H9 (cell line): ENCODE measurements around the gene PGM1. TPM values are rescaled to one million over a fixed set of nuclear protein-coding genes. Genes with fewer than 3 reads are reported as not detected.
A peak's percentile ranks its signal among the peaks of the same experiment; 100 is the strongest.

ENCODE experiments used
- DNase-seq: peaks from one replicate; pipeline ENCODE4 v3.0.0-alpha.2; 2017
- H2AFZ ChIP-seq: one replicate; pipeline ENCODE4 v1.6.1; 2013; ENCODE audit warnings: mild to moderate bottlenecking, low read length, control low read depth, moderate library complexity
- H2AK5ac ChIP-seq: 2 replicates; pipeline ENCODE4 v1.6.1; 2013; ENCODE audit warnings: low read length, control low read depth, mixed read lengths; ENCODE audit not compliant: insufficient read length
- H2BK120ac ChIP-seq: one replicate; pipeline ENCODE4 v1.6.1; 2013; ENCODE audit warnings: low read depth, mild to moderate bottlenecking, low read length, control low read depth, inconsistent platforms; ENCODE audit not compliant: poor library complexity, severe bottlenecking
- H2BK12ac ChIP-seq: 2 replicates; pipeline ENCODE4 v1.6.1; 2013; ENCODE audit warnings: low read length, control low read depth, mixed read lengths, low read depth; ENCODE audit not compliant: insufficient read length
- H2BK15ac ChIP-seq: 2 replicates; pipeline ENCODE4 v1.6.1; 2013; ENCODE audit warnings: low read depth, low read length, control low read depth
- H2BK20ac ChIP-seq: one replicate; pipeline ENCODE4 v1.6.1; 2013; ENCODE audit warnings: low read depth, mild to moderate bottlenecking, low read length, control low read depth, inconsistent platforms; ENCODE audit not compliant: poor library complexity, severe bottlenecking
- H2BK5ac ChIP-seq: 2 replicates; pipeline ENCODE4 v1.6.1; 2013; ENCODE audit warnings: low read length, control low read depth, mixed read lengths; ENCODE audit not compliant: insufficient read length
- H3K14ac ChIP-seq: 2 replicates; pipeline ENCODE4 v1.6.1; 2013; ENCODE audit warnings: low read length, control low read depth; ENCODE audit not compliant: insufficient read depth
- H3K18ac ChIP-seq: 2 replicates; pipeline ENCODE4 v1.6.1; 2013; ENCODE audit warnings: low read depth, mild to moderate bottlenecking, mixed read lengths, low read length, control low read depth; ENCODE audit not compliant: insufficient read length
- H3K23ac ChIP-seq: 2 replicates; pipeline ENCODE4 v1.6.1; 2013; ENCODE audit warnings: low read length, control low read depth, mixed read lengths, low read depth; ENCODE audit not compliant: insufficient read length
- H3K23me2 ChIP-seq: 2 replicates; pipeline ENCODE4 v1.6.1; 2013; ENCODE audit warnings: low read depth, mild to moderate bottlenecking, mixed read lengths, low read length, control low read depth; ENCODE audit not compliant: insufficient read length, poor library complexity, severe bottlenecking
- H3K27ac ChIP-seq: 2 replicates; pipeline ENCODE4 v1.5.1; 2013; ENCODE audit warnings: low read length, control low read depth, mixed read lengths, low read depth; ENCODE audit not compliant: insufficient read length
- H3K27me3 ChIP-seq: 2 replicates; pipeline ENCODE4 v1.6.1; 2013; ENCODE audit warnings: low read length, control low read depth, inconsistent platforms; ENCODE audit not compliant: insufficient read depth
- H3K4ac ChIP-seq: 2 replicates; pipeline ENCODE4 v1.6.1; 2013; ENCODE audit warnings: low read depth, mild to moderate bottlenecking, control low read depth, inconsistent platforms, low read length, moderate library complexity
- H3K4me1 ChIP-seq: 2 replicates; pipeline ENCODE4 v1.6.1; 2013; ENCODE audit warnings: low read length, control low read depth, inconsistent platforms; ENCODE audit not compliant: insufficient read depth
- H3K4me2 ChIP-seq: 2 replicates; pipeline ENCODE4 v1.6.1; 2013; ENCODE audit warnings: low read length, control low read depth, mixed read lengths; ENCODE audit not compliant: insufficient read length, insufficient read depth
- H3K56ac ChIP-seq: 2 replicates; pipeline ENCODE4 v1.6.1; 2013; ENCODE audit warnings: low read depth, mild to moderate bottlenecking, mixed read lengths, low read length, control low read depth; ENCODE audit not compliant: insufficient read length
- H3K79me1 ChIP-seq: 2 replicates; pipeline ENCODE4 v1.6.1; 2013; ENCODE audit warnings: low read depth, mild to moderate bottlenecking, moderate library complexity, low read length, control low read depth, inconsistent platforms; ENCODE audit not compliant: insufficient read depth, poor library complexity, severe bottlenecking
- H3K79me2 ChIP-seq: 2 replicates; pipeline ENCODE4 v1.6.1; 2013; ENCODE audit warnings: low read length, control low read depth, inconsistent platforms; ENCODE audit not compliant: insufficient read depth
- H3K9ac ChIP-seq: 2 replicates; pipeline ENCODE4 v1.6.1; 2013; ENCODE audit warnings: low read length, control low read depth, mixed read lengths; ENCODE audit not compliant: insufficient read length; ENCODE audit errors: extremely low read depth
- H3K9me3 ChIP-seq: one replicate; pipeline ENCODE4 v1.6.1; 2013; ENCODE audit warnings: low read depth, low read length, inconsistent platforms; ENCODE audit not compliant: control insufficient read depth
- H3T11ph ChIP-seq: one replicate; pipeline ENCODE4 v1.6.1; 2013; ENCODE audit warnings: mild to moderate bottlenecking, low read length, control low read depth, inconsistent platforms
- H4K20me1 ChIP-seq: one replicate; pipeline ENCODE4 v1.6.1; 2013; ENCODE audit not compliant: control insufficient read depth, insufficient read length, insufficient read depth
- H4K5ac ChIP-seq: 2 replicates; pipeline ENCODE4 v1.6.1; 2013; ENCODE audit warnings: low read depth, mild to moderate bottlenecking, mixed read lengths, low read length, control low read depth; ENCODE audit not compliant: insufficient read length
- H4K8ac ChIP-seq: replicated peaks from 2 replicates; pipeline ENCODE4 v1.6.1; 2013; ENCODE audit warnings: low read length, control low read depth, mixed read lengths, low read depth; ENCODE audit not compliant: insufficient read length
- H4K91ac ChIP-seq: 2 replicates; pipeline ENCODE4 v1.6.1; 2013; ENCODE audit warnings: low read depth, mild to moderate bottlenecking, moderate library complexity, mixed read lengths, low read length, control low read depth; ENCODE audit not compliant: insufficient read length
- H3K27ac Mint-ChIP-seq, 3 experiments: 2 replicates in 2 of 3; 3 replicates in 1 of 3; pipeline ENCODE4 v1.8.0; 2020 to 2021; ENCODE audit warnings: mixed read lengths in 3 of 3, mild to moderate bottlenecking in 1 of 3, moderate library complexity in 1 of 3
- H3K27me3 Mint-ChIP-seq: 2 replicates; pipeline ENCODE4 v1.8.0; 2021; ENCODE audit warnings: low read depth, mild to moderate bottlenecking, moderate library complexity, mixed read lengths
- H3K36me3 Mint-ChIP-seq, 3 experiments: 2 replicates in 2 of 3; 3 replicates in 1 of 3; pipeline ENCODE4 v1.8.0; 2020 to 2021; ENCODE audit warnings: low read depth in 3 of 3, mixed read lengths in 3 of 3; ENCODE audit not compliant: insufficient read depth in 1 of 3
- H3K4me1 Mint-ChIP-seq, 2 experiments: 2 replicates each; pipeline ENCODE4 v1.8.0; 2020; ENCODE audit warnings: mixed read lengths in 2 of 2
- H3K4me3 Mint-ChIP-seq, 2 experiments: 2 replicates in 1 of 2; 3 replicates in 1 of 2; pipeline ENCODE4 v1.8.0; 2020 to 2021; ENCODE audit warnings: mild to moderate bottlenecking in 2 of 2, mixed read lengths in 2 of 2, moderate library complexity in 1 of 2
- H3K9me3 Mint-ChIP-seq, 2 experiments: 2 replicates in 1 of 2; 3 replicates in 1 of 2; pipeline ENCODE4 v1.8.0; 2020; ENCODE audit warnings: mild to moderate bottlenecking in 2 of 2, mixed read lengths in 2 of 2, moderate library complexity in 1 of 2
- WGBS: extraction: QIAGEN DNeasy Blood & Tissue Kit; methylation state at CpG from one replicate; pipeline ENCODE4 v1.1.7; 2013; ENCODE audit warnings: missing lambda C conversion rate, low lambda C conversion rate, mixed read lengths; ENCODE audit not compliant: insufficient read length; ENCODE audit errors: extremely low coverage; 5-methylcytosine and 5-hydroxymethylcytosine counted together
- total RNA-seq: library from RNA; stranded (reverse); gene quantifications from 2 replicates; pipeline ENCODE4 v1.2.1, GENCODE V29; 2021
- TF ChIP-seq, protein P1 (sequence below): fragments of 200-600 bp; sonication (generic); conservative IDR thresholded peaks from 3 replicates; pipeline ENCODE4 v1.8.0; 2021; ENCODE audit warnings: antibody characterized with exemption, mild to moderate bottlenecking

Gene PGM1
- total RNA-seq, 1 experiment from 2014 or later: 56.4 TPM

DNA sequence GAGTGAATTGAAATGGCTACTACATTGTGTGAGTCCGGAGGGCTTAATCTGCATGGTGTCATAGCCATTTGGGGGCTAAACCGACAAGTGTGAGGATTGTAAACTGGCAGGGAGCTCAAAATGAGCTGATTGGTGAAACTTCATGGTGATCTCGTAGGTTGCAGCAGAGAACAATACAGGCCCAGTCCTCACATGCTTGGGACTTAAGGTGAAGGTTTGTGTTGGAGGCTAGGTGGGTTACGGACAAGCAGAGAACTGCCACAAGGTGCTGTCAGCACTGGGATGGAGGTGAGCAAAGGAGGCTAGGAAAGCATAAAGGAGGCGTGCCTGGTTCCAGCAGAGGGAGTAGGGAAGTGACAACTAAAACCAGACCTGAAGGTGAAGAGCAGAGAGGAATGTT, 9.4 kb downstream of the PGM1 start:
- H3K79me1 ChIP-seq: no peaks in the 10 kb centered on the region
- no peak overlapping the region for H3K4me2 ChIP-seq
- no peaks in the 10 kb centered on the region for H3K23me2 ChIP-seq
- H3K14ac ChIP-seq: no peak overlapping the region
- no peak for DNase-seq
- no peak overlapping the region for H4K5ac ChIP-seq
- H3K9me3 ChIP-seq: no peaks in the 10 kb centered on the region
- no peak overlapping the region for H2BK15ac ChIP-seq
- Mint-ChIP-seq H3K36me3 (peaks cover 0 to 2% (median 0%) of the 10 kb centered on the region in 3 experiments; a peak in 1 of 7 replicates), H3K27ac (peak overlapping the region in 1 of 3 experiments; percentile 12; a peak in 2 of 7 replicates), H3K9me3 (no peaks in the 10 kb centered on the region), H3K27me3 (no peaks in the 10 kb centered on the region; the same call in 1 of the 2 replicates), H3K4me3 (no peak overlapping the region), H3K4me1 (peaks cover 14 to 20% of the 10 kb centered on the region in 2 experiments)
- H2BK5ac ChIP-seq: no peak overlapping the region
- no peak overlapping the region for H4K8ac ChIP-seq
- H2BK120ac ChIP-seq: no peak overlapping the region
- H2AFZ ChIP-seq: no peak overlapping the region
- no peak overlapping the region for H3K9ac ChIP-seq
- H3K27me3 ChIP-seq: no peaks in the 10 kb centered on the region
- no peak overlapping the region for H3K23ac ChIP-seq
- no peak overlapping the region for H3K18ac ChIP-seq
- TF ChIP-seq, protein P1, sequence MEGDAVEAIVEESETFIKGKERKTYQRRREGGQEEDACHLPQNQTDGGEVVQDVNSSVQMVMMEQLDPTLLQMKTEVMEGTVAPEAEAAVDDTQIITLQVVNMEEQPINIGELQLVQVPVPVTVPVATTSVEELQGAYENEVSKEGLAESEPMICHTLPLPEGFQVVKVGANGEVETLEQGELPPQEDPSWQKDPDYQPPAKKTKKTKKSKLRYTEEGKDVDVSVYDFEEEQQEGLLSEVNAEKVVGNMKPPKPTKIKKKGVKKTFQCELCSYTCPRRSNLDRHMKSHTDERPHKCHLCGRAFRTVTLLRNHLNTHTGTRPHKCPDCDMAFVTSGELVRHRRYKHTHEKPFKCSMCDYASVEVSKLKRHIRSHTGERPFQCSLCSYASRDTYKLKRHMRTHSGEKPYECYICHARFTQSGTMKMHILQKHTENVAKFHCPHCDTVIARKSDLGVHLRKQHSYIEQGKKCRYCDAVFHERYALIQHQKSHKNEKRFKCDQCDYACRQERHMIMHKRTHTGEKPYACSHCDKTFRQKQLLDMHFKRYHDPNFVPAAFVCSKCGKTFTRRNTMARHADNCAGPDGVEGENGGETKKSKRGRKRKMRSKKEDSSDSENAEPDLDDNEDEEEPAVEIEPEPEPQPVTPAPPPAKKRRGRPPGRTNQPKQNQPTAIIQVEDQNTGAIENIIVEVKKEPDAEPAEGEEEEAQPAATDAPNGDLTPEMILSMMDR: no peak
- no peak overlapping the region for H3T11ph ChIP-seq
- H3K4ac ChIP-seq: no peak overlapping the region
- no peak overlapping the region for H3K56ac ChIP-seq
- H2BK12ac ChIP-seq: no peak overlapping the region
- WGBS: no CpG with 5 or more reads among the region's 5 CpGs
- no peaks in the 10 kb centered on the region for H4K20me1 ChIP-seq
- H2AK5ac ChIP-seq: no peak overlapping the region
- no peaks in the 10 kb centered on the region; the same call in 1 of the 2 replicates for H3K79me2 ChIP-seq
- H2BK20ac ChIP-seq: no peak overlapping the region
- no peak overlapping the region for H3K27ac ChIP-seq
- peaks cover 6% of the 10 kb centered on the region; the same call in 1 of the 2 replicates for H3K4me1 ChIP-seq
- H4K91ac ChIP-seq: no peak overlapping the region
